Gastrocnemius medialis (tissue), 4 donors: ENCODE measurements around the gene MTMR8.

ENCODE experiments used
- CTCF ChIP-seq, 5 experiments: fragments of 450-650 bp in 3 of 5; fragments of 200-600 bp in 2 of 5; sonication (generic) in 2 of 5; IDR thresholded peaks in 4 of 5; conservative IDR thresholded peaks in 1 of 5; 1 replicate in 4 of 5; 2 replicates in 1 of 5; pipeline ENCODE4 v1.5.1; 2016 to 2019; ENCODE audit warnings: antibody characterized with exemption in 5 of 5, mild to moderate bottlenecking in 3 of 5, moderate library complexity in 3 of 5
- POLR2A ChIP-seq, 2 donors: fragments of 450-650 bp; IDR thresholded peaks; one replicate each; pipeline ENCODE4 v1.6.1; 2017; ENCODE audit warnings: antibody characterized with exemption in 2 of 2, mild to moderate bottlenecking in 2 of 2, moderate library complexity in 2 of 2

DNA sequence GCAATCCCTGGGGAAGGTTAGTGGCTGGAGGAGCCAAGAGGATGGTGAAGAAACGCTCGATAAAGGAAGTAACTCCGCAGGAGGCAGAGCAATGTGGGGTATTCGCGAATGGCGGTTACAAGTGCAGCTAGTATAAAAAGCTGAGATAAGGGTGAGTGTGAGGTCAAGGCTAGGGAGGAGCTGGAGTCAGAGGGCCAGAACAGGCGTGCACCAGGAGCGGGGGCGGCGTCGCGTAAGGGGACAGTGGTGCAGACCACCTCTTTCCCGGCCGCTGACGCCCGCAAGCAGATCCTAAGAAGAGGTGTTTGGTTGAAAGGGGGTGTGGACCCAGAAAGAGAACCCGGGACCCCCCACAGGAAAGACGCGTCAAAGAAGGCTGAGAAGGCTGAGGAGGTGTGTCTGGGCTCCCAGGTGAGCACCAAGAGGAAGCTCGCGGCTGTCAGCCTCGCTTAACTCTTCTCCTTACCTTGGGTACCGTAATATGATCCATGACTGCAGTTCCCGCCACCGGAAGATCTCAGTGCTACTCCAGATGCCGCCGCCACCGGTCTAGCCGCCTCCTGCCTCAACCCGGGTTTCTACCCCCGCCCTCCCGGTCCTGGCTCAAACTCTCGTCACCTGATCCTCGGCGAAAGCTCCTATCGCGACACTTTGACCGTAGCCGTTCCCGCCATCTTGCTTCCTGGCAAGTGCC is at the start of gene MTMR8:
- TF ChIP-seq CTCF (IDR thresholded peaks at IDR 0.05 in 4 of 5, conservative IDR thresholded peaks at IDR 0.05 in 1 of 5): no peak
- TF ChIP-seq POLR2A (IDR thresholded peaks at IDR 0.05): no peak
